Tibial nerve (tissue), 4 donors: ENCODE data around the gene CWC15. TPM values are rescaled to one million over a fixed set of nuclear protein-coding genes. Genes with fewer than 3 reads are reported as not detected.
A peak's percentile ranks its signal among the peaks of the same experiment; 100 is the strongest.

Source experiments
- DNase-seq, 2 donors: peaks; one replicate each; pipeline ENCODE4 v3.0.0-alpha.2; 2019; ENCODE audit warnings: low spot score in 2 of 2
- H3K27ac ChIP-seq, 4 donors: fragments of 200-600 bp; sonication (generic) in 3 of 4; one replicate each; pipeline ENCODE4 v1.5.1; 2017 to 2019; ENCODE audit warnings: mild to moderate bottlenecking in 1 of 4
- H3K27me3 ChIP-seq, 2 donors: fragments of 200-600 bp; sonication (generic) in 1 of 2; one replicate each; pipeline versions ENCODE4 v1.5.1 to v1.6.0; 2017 to 2019
- H3K36me3 ChIP-seq, 3 donors: fragments of 200-600 bp; sonication (generic); one replicate each; pipeline ENCODE4 v1.5.1; 2018 to 2019
- H3K4me1 ChIP-seq, 4 donors: fragments of 200-600 bp; sonication (generic) in 3 of 4; one replicate each; pipeline ENCODE4 v1.5.1; 2017 to 2019
- H3K4me3 ChIP-seq, 4 donors: fragments of 200-600 bp; sonication (generic) in 3 of 4; one replicate each; pipeline ENCODE4 v1.5.1; 2017 to 2019; ENCODE audit warnings: mild to moderate bottlenecking in 1 of 4, moderate library complexity in 1 of 4
- H3K9me3 ChIP-seq, 4 donors: fragments of 200-600 bp; sonication (generic) in 3 of 4; one replicate each; pipeline ENCODE4 v1.5.1; 2017 to 2019
- EP300 ChIP-seq, 2 donors: sonication (generic); formaldehyde crosslinking; IDR thresholded peaks; one replicate each; pipeline ENCODE4 v1.6.1; 2017; ENCODE audit warnings: antibody characterized with exemption in 2 of 2, mild to moderate bottlenecking in 1 of 2
- POLR2A ChIP-seq, 2 donors: fragments of 450-650 bp; IDR thresholded peaks; one replicate each; pipeline ENCODE4 v1.6.1; 2017; ENCODE audit warnings: antibody characterized with exemption in 2 of 2, mild to moderate bottlenecking in 2 of 2, moderate library complexity in 2 of 2
- WGBS, 2 donors: methylation state at CpG; one replicate each; pipeline ENCODE4 v1.1.5; 2018; 5-methylcytosine and 5-hydroxymethylcytosine counted together
- total RNA-seq, 4 donors: library from RNA; depleted of rRNA; stranded (reverse); fragments of >200 nt; gene quantifications; one replicate each; pipeline ENCODE4 v1.1.0, GENCODE V29; 2016
- TF ChIP-seq, protein P1 (sequence below), 5 experiments: fragments of 200-600 bp in 3 of 5; fragments of 450-650 bp in 2 of 5; sonication (generic) in 3 of 5; IDR thresholded peaks; one replicate each; pipeline ENCODE4 v1.5.1; 2016 to 2019; ENCODE audit warnings: antibody characterized with exemption in 5 of 5, mild to moderate bottlenecking in 3 of 5, moderate library complexity in 2 of 5

Gene CWC15
- total RNA-seq, 4 donors from 2014 or later, result 29.6 to 54.0 (median 37.9) TPM

DNA sequence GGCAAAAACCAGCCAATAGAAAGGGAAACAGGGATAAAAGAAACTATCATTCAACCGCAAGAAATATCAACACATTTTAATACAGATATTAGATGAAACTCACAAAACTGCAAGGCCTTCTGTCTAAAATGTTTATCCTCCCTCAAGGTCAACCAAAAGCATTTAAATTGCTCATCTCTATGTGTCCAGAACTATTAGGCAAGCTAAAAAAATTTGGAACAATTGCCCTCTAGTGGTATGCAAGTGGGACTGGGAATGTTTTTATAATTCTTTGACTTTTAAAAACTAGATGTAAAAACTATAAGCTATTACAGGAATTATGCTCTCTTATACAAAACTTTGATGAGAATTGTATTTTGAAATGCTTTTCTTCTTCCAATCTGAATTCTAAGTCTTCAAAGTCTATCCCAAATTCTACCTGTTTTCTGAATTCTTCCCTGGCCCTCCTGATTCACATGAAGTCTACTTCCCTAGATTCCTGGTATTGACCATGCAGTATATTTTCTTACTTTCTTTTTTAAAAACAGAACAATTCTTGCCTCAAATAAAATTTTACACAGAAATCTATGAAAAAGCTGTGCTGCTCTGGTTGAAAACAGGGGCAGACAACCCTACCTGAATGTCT lies 4.9 kb downstream of the CWC15 start:
- Histone ChIP-seq H3K9me3 (no peaks in the 10 kb centered on the region), H3K27ac (no peak overlapping the region), H3K36me3 (peaks cover 3 to 81% (median 27%) of the 10 kb centered on the region in 3 donors), H3K27me3 (no peaks in the 10 kb centered on the region), H3K4me3 (no peak overlapping the region), H3K4me1 (peaks cover 0 to 19% (median 10%) of the 10 kb centered on the region in 4 donors)
- no peak for DNase-seq
- no peak for TF ChIP-seq EP300 (IDR thresholded peaks at IDR 0.05)
- TF ChIP-seq, protein P1, sequence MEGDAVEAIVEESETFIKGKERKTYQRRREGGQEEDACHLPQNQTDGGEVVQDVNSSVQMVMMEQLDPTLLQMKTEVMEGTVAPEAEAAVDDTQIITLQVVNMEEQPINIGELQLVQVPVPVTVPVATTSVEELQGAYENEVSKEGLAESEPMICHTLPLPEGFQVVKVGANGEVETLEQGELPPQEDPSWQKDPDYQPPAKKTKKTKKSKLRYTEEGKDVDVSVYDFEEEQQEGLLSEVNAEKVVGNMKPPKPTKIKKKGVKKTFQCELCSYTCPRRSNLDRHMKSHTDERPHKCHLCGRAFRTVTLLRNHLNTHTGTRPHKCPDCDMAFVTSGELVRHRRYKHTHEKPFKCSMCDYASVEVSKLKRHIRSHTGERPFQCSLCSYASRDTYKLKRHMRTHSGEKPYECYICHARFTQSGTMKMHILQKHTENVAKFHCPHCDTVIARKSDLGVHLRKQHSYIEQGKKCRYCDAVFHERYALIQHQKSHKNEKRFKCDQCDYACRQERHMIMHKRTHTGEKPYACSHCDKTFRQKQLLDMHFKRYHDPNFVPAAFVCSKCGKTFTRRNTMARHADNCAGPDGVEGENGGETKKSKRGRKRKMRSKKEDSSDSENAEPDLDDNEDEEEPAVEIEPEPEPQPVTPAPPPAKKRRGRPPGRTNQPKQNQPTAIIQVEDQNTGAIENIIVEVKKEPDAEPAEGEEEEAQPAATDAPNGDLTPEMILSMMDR (IDR thresholded peaks at IDR 0.05), result peak; percentile 25 to 51 (median 36)
- WGBS, 2 donors, result 86 to 95% methylated on average over 1 of the region's 1 CpG

DNA sequence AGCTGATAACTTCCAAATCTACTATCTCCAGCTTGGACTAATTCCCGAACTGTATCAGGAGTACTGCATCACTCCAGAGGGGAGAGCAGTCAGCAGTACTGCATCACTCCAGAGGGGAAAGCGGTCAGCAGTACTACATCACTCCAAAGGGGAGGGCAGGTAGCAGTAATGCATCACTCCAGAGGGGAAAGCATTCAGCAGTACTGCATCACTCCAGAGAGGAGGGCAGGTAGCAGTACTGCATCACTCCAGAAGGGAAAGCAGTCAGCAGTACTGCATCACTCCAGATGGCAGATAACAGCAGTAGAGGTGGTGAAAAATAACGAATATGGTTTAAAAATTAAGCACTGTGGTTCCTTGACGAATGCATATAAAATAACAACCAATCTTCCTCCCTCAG lies 8.4 kb downstream of the CWC15 start:
- TF ChIP-seq, protein P1 (IDR thresholded peaks at IDR 0.05), result no peak
- TF ChIP-seq POLR2A (IDR thresholded peaks at IDR 0.05), result no peak
- TF ChIP-seq EP300 (IDR thresholded peaks at IDR 0.05), result no peak
- H3K27ac ChIP-seq, result no peak overlapping the region
- DNase-seq, result no peak
- WGBS, 2 donors, result 87 to 93% methylated on average over 4 of the region's 4 CpGs
- no peaks in the 10 kb centered on the region for H3K27me3 ChIP-seq
- no peaks in the 10 kb centered on the region for H3K9me3 ChIP-seq
- H3K4me1 ChIP-seq, result no peaks in the 10 kb centered on the region
- H3K36me3 ChIP-seq, result peaks cover 3 to 100% (median 18%) of the 10 kb centered on the region in 3 donors
- H3K4me3 ChIP-seq, result no peak overlapping the region

DNA sequence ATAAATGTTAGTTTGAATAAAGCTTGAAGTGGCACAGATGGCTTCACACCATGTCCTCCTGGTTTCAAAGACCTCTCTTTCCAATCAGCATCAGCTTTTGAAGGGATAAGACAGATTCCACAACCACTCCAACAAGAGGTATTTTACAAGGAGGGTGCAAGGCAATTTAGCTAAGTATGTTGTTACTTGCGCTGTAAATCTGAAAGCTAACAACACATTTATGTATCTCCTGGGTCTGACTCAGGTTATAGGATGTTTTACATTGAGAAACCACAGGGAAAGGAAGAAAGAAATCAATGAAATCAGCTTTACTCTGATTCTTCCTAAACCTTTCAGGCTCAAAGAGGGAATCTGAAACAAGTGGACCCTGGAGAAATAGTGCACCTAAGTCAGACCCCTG lies 12.1 kb downstream of the CWC15 start:
- Histone ChIP-seq H3K27ac (no peak overlapping the region), H3K4me3 (no peak overlapping the region), H3K36me3 (peaks cover 3 to 98% (median 7%) of the 10 kb centered on the region in 3 donors), H3K27me3 (no peaks in the 10 kb centered on the region), H3K4me1 (peaks cover 0 to 6% (median 0%) of the 10 kb centered on the region in 4 donors), H3K9me3 (peaks cover 0 to 7% (median 0%) of the 10 kb centered on the region in 4 donors)
- TF ChIP-seq EP300 (IDR thresholded peaks at IDR 0.05), result no peak
- TF ChIP-seq, protein P1 (IDR thresholded peaks at IDR 0.05), result no peak
- TF ChIP-seq POLR2A (IDR thresholded peaks at IDR 0.05), result no peak
- no peak for DNase-seq
- 84 to 90% methylated on average over 1 of the region's 1 CpG for WGBS, 2 donors

DNA sequence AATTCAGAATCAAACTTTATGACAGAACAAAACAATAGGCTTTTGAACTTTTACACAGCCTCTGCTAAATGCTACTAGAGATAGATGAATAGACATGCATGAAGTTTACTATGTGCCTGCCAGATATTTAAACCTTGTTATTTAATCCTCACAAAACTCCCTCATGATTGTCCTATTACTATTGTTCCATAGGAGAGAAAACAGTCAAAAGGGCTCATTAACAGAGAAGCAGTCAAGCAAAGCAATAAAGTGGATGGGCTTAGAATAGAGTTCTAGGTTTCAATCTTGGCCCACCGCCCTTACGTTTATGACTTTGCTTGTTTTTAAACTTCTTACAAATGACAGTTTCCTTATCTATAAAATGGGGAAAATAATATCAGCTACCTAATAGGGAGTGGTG lies 12.9 kb downstream of the CWC15 start:
- H3K4me1 ChIP-seq, result peaks cover 0 to 6% (median 0%) of the 10 kb centered on the region in 4 donors
- no peak overlapping the region for H3K4me3 ChIP-seq
- H3K36me3 ChIP-seq, result peaks cover 3 to 93% (median 7%) of the 10 kb centered on the region in 3 donors
- no peak overlapping the region for H3K27ac ChIP-seq
- no peaks in the 10 kb centered on the region for H3K27me3 ChIP-seq
- TF ChIP-seq EP300 (IDR thresholded peaks at IDR 0.05), result no peak
- TF ChIP-seq POLR2A (IDR thresholded peaks at IDR 0.05), result no peak
- TF ChIP-seq, protein P1 (IDR thresholded peaks at IDR 0.05), result no peak
- WGBS, 2 donors, result 88 to 90% methylated on average over 2 of the region's 2 CpGs
- H3K9me3 ChIP-seq, result peaks cover 0 to 7% (median 0%) of the 10 kb centered on the region in 4 donors
- DNase-seq, result no peak

DNA sequence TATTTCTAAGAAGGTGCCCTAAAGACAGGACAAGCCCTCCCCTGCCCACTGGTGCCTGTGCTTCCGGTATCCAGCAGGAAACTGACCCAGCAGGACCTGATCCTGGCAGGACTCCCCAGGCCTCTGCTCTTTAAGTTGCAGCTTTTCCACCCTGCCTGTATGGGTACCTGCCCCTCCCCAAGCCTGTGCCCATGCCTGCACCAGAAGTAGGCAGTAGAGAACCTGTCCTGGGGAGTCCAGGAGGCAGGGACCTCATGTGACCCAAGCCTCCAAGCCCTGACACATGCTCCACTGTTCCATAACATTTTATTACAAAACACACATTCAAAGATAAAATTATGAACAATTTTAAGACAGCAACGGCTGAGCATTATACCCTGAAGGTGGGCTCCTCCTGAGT lies 14.2 kb downstream of the CWC15 start:
- no peak for TF ChIP-seq POLR2A (IDR thresholded peaks at IDR 0.05)
- TF ChIP-seq, protein P1 (IDR thresholded peaks at IDR 0.05), result no peak
- no peak for TF ChIP-seq EP300 (IDR thresholded peaks at IDR 0.05)
- no peak for DNase-seq
- Histone ChIP-seq H3K4me3 (no peak overlapping the region), H3K4me1 (peaks cover 0 to 6% (median 0%) of the 10 kb centered on the region in 4 donors), H3K27ac (no peak overlapping the region), H3K9me3 (peaks cover 0 to 7% (median 0%) of the 10 kb centered on the region in 4 donors), H3K36me3 (peaks cover 0 to 80% (median 7%) of the 10 kb centered on the region in 3 donors), H3K27me3 (no peaks in the 10 kb centered on the region)
- WGBS, 2 donors, result 70 to 76% methylated on average over 2 of the region's 2 CpGs
